ENCODE results near the gene ICAM1. TPM values are rescaled to one million over a fixed set of nuclear protein-coding genes. Genes with fewer than 3 reads are reported as not detected.

The ICAM1 gene
- total RNA-seq, 4 donors from 2014 or later = 8.8 to 33.0 (median 19.6) TPM

DNA sequence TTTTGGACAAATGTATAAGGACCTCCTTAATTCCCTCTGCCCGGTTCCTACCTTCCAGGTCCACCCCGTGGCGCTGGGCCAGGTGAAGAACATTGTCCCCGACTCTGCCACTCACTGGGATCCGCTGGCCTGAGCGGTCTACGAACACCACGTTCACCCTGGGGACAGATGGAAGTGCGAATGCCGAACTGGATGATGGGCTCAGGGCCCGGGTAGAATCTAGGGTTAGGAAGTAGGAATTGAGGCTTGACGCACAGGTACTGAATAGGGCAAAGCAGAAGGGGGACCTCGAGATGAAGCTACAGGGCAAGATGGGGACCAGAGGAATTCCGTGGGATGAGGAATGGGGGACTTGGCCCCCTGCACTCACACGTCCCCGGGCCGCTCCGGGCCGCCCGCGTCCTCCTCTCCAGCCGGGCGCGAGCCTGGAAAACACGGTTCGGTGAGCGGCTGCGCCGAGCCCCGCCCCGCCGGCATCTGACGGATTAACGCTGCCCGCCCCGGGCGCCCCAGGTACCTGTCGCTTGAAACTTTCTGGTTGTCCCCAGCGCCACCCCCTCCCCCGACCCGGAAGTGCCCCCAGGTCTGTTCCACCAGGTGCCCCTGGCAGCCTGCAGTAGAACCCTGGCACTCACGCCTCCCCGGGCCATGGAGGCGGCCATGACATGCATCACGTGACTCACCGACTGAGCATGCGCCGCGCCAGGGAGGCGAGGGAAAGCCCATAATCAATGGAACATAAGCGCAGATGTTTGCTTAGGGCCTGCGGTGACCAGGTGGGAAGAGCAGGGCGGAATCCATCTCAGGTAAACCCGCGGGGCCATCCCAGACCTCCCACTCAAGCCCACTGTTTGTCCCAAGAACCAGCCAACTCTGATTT is 44.7 kb downstream of the ICAM1 start, which contains the start of gene FDX2:
TSS of gene FDX2 (minus strand) at position 681 of the 880 bp plus-strand sequence. CDS start at position 662, 19 bp downstream.
- Histone ChIP-seq H3K36me3 (peaks cover 0 to 49% of the 10 kb centered on the region in 2 donors), H3K4me3 (peak within 1 kb of the TSS; percentile 84 to 90), H3K27ac (peak within 1 kb of the TSS in 3 of 4 donors; percentile 55 to 76 (median 73)), H3K9me3 (no peaks in the 10 kb centered on the region), H3K4me1 (peaks cover 0 to 21% (median 8%) of the 10 kb centered on the region in 3 donors), H3K27me3 (no peaks in the 10 kb centered on the region)
- 0% methylated on average over 1 to 23 of the region's 55 CpGs for WGBS, 2 donors (ENCODE audit: low coverage in 1 of 2)
- TF ChIP-seq CTCF (IDR thresholded peaks at IDR 0.05) (no peak), POLR2AphosphoS5 (IDR thresholded peaks at IDR 0.05) (peak; percentile 44), POLR2A (IDR thresholded peaks at IDR 0.05) (peak in 1 of 2 donors; percentile 29)
- ATAC-seq = peak; percentile 90

GRCh38 chr19:10316229-10317044 is 45.5 kb downstream of the ICAM1 start:
- no peak for TF ChIP-seq POLR2A (IDR thresholded peaks at IDR 0.05)
- TF ChIP-seq EP300 (IDR thresholded peaks at IDR 0.05) = no peak
- TF ChIP-seq CTCF (IDR thresholded peaks at IDR 0.05) = no peak
- no peak for TF ChIP-seq POLR2AphosphoS5 (IDR thresholded peaks at IDR 0.05)
- Histone ChIP-seq H3K36me3 (peaks cover 0 to 51% of the 10 kb centered on the region in 2 donors), H3K27ac (peak overlapping the region in 3 of 4 donors; percentile 55 to 76 (median 73)), H3K9me3 (no peaks in the 10 kb centered on the region), H3K27me3 (no peaks in the 10 kb centered on the region), H3K4me3 (peak overlapping the region in 1 of 2 donors; percentile 90), H3K4me1 (peaks cover 0 to 21% (median 8%) of the 10 kb centered on the region in 3 donors)
- WGBS, 2 donors (ENCODE audit: low coverage in 1 of 2) = 33 to 86% methylated on average over 2 to 4 of the region's 19 CpGs
- no peak for ATAC-seq

DNA sequence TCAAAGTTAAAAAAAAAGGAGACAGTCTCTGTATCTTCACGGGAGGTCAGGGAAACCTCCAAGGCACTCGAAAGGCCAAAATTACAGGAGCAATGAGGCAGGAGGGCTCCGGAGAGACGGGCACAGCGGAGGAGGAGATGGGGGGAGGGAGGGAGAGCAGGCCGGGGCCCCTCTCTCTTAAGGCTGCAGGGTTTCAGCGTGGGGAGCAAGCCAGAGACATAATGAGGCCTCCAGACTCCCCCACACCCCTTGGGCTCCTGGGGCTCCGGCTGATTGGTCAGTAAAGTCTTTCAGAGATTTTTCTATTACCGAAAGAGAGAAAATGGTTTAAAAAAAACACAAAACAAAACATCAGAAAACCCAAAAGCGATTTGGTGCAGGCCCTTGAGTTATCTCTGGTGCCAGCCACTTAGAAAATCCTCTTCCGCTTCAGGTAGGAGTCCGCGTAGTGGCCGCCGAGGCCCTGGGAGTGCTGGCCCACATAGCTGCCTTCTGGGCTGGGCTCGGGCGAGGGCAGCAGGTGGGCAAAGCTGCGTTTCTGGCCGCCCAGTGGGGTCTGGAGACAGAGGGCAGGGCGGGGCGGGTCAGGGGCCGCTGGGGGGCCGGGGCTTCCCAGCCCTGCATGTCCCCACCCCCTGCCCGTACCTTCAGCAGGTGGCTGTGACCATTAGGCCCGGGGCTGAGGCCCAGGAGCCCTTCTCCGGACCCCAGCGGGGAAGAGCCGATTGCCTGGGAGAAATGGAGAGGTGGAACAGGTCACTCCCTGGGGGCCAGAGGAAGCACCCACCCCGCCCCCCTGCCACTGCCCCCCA is 46.3 kb downstream of the ICAM1 start:
- H3K36me3 ChIP-seq = peaks cover 0 to 59% of the 10 kb centered on the region in 2 donors
- H3K27ac ChIP-seq = no peak overlapping the region
- no peaks in the 10 kb centered on the region for H3K27me3 ChIP-seq
- H3K4me3 ChIP-seq = no peak overlapping the region
- H3K9me3 ChIP-seq = no peaks in the 10 kb centered on the region
- H3K4me1 ChIP-seq = peaks cover 0 to 21% (median 8%) of the 10 kb centered on the region in 3 donors
- WGBS, 2 donors (ENCODE audit: low coverage in 1 of 2) = 76 to 100% methylated on average over 1 to 15 of the region's 29 CpGs
- no peak for ATAC-seq
- no peak for TF ChIP-seq EP300 (IDR thresholded peaks at IDR 0.05)
- no peak for TF ChIP-seq CTCF (IDR thresholded peaks at IDR 0.05)
- no peak for TF ChIP-seq POLR2A (IDR thresholded peaks at IDR 0.05)
- no peak for TF ChIP-seq POLR2AphosphoS5 (IDR thresholded peaks at IDR 0.05)

DNA sequence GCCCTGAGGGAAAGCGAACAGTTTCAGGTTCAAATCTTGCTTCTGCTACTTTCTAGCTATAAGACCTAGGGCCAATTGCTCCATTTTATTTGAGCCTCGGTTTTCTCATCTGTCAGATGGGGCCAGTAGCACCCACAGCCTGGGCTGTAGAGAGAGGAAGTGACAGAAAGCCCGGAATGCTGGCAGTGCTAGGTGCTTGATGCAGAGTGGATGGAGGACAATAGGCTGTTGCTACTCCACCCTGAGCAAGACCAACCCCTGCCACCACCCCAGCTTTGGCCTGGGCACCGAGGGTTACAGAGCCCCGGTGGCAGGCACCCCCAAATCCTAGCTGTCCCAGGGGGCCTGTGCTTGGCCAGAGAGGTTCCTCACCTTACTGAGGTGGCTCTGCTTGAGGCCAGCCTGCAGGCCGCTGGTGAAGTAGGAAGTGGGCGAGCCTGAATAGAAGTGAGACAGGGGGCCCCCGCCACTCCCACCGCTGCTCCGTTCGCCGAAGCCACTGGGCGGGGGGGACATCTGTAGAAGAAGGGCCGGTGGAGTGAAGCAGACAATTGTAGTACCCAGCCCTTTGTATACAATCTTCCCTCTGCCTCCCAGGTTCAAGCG is 47.0 kb downstream of the ICAM1 start:
- Histone ChIP-seq H3K27me3 (no peaks in the 10 kb centered on the region), H3K27ac (no peak overlapping the region), H3K4me1 (peaks cover 0 to 21% (median 8%) of the 10 kb centered on the region in 3 donors), H3K36me3 (peaks cover 0 to 67% of the 10 kb centered on the region in 2 donors), H3K9me3 (no peaks in the 10 kb centered on the region), H3K4me3 (no peak overlapping the region)
- no peak for ATAC-seq
- 88 to 100% methylated on average over 2 to 3 of the region's 15 CpGs for WGBS, 2 donors (ENCODE audit: low coverage in 1 of 2)
- TF ChIP-seq POLR2AphosphoS5 (IDR thresholded peaks at IDR 0.05) (no peak), EP300 (IDR thresholded peaks at IDR 0.05) (no peak), CTCF (IDR thresholded peaks at IDR 0.05) (no peak), POLR2A (IDR thresholded peaks at IDR 0.05) (no peak)
